Osteocyte (in vitro differentiated cells): Measurements from ENCODE around the gene SLC13A1. TPM values are rescaled to one million over a fixed set of nuclear protein-coding genes. Genes with fewer than 3 reads are reported as not detected.

Source experiments
- DNase-seq: peaks from one replicate; pipeline ENCODE4 v3.0.0; 2021; ENCODE audit warnings: mixed read lengths; ENCODE audit not compliant: unreplicated experiment; ENCODE audit errors: extremely low spot score
- H3K27ac Mint-ChIP-seq: one replicate; pipeline ENCODE4 v1.8.0; 2021; ENCODE audit warnings: mild to moderate bottlenecking, mixed read lengths; ENCODE audit not compliant: unreplicated experiment
- H3K27me3 Mint-ChIP-seq: one replicate; pipeline ENCODE4 v1.8.0; 2021; ENCODE audit warnings: mixed read lengths; ENCODE audit not compliant: unreplicated experiment
- H3K36me3 Mint-ChIP-seq: one replicate; pipeline ENCODE4 v1.8.0; 2021; ENCODE audit warnings: mixed read lengths; ENCODE audit not compliant: unreplicated experiment
- H3K4me1 Mint-ChIP-seq: one replicate; pipeline ENCODE4 v1.8.0; 2021; ENCODE audit warnings: mixed read lengths; ENCODE audit not compliant: unreplicated experiment
- H3K4me3 Mint-ChIP-seq: one replicate; pipeline ENCODE4 v1.8.0; 2021; ENCODE audit warnings: mild to moderate bottlenecking, moderate library complexity, mixed read lengths; ENCODE audit not compliant: unreplicated experiment
- H3K9me3 Mint-ChIP-seq: one replicate; pipeline ENCODE4 v1.8.0; 2021; ENCODE audit warnings: mixed read lengths; ENCODE audit not compliant: unreplicated experiment
- total RNA-seq: library from RNA; stranded (reverse); gene quantifications from 2 replicates; pipeline ENCODE4 v1.2.1, GENCODE V29; 2021
- TF ChIP-seq, protein P1 (sequence below): fragments of 200-600 bp; sonication (generic); IDR thresholded peaks from 2 replicates; pipeline ENCODE4 v1.5.0; 2021; ENCODE audit warnings: antibody characterized with exemption, mild to moderate bottlenecking, moderate library complexity

Gene SLC13A1
- total RNA-seq, 1 donor from 2014 or later: not detected

DNA sequence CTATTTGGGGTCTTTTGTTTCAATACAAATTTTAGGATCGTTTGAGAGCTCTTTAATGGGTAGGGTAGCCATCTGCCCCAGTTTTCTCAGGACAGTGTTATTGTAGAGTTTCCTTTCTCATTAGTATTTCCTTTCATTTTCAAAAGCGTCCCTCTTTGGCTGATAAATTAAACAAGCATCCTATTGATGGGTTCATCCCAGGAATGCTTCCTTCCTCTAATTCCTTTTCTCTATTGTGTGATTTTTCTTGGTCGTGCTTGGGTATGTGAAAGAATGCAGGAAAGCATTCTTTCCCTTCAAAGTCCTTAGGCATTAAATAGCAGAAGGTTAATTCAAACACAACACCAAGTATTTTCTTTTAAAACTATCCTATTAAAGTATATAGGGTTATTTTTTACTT is 14.0 kb downstream of the SLC13A1 start:
- TF ChIP-seq, protein P1, sequence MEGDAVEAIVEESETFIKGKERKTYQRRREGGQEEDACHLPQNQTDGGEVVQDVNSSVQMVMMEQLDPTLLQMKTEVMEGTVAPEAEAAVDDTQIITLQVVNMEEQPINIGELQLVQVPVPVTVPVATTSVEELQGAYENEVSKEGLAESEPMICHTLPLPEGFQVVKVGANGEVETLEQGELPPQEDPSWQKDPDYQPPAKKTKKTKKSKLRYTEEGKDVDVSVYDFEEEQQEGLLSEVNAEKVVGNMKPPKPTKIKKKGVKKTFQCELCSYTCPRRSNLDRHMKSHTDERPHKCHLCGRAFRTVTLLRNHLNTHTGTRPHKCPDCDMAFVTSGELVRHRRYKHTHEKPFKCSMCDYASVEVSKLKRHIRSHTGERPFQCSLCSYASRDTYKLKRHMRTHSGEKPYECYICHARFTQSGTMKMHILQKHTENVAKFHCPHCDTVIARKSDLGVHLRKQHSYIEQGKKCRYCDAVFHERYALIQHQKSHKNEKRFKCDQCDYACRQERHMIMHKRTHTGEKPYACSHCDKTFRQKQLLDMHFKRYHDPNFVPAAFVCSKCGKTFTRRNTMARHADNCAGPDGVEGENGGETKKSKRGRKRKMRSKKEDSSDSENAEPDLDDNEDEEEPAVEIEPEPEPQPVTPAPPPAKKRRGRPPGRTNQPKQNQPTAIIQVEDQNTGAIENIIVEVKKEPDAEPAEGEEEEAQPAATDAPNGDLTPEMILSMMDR: no peak
- Mint-ChIP-seq H3K4me3 (no peak overlapping the region), H3K4me1 (peaks cover under 1% of the 10 kb centered on the region), H3K36me3 (no peaks in the 10 kb centered on the region), H3K9me3 (peaks cover 22% of the 10 kb centered on the region), H3K27me3 (no peaks in the 10 kb centered on the region), H3K27ac (no peak overlapping the region)
- no peak for DNase-seq

DNA sequence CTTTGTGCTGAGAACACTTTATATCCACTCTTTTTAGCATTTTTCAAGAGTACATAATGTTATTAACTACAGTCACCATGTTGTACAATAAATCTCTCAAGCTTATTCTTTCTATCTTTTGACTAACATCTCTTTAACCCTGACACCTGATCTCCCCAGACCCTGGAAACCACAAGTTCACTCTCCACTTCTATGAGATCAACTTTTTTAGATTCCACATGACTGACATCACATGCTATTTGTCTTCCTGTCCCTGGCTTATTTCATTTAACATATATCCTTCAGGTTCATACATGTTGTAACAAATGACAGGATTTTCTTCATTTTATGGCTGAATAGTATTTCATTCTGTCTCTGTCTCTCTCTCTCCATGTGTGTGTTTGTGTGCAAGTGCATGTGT is 15.5 kb downstream of the SLC13A1 start:
- H3K27ac Mint-ChIP-seq: no peak overlapping the region

DNA sequence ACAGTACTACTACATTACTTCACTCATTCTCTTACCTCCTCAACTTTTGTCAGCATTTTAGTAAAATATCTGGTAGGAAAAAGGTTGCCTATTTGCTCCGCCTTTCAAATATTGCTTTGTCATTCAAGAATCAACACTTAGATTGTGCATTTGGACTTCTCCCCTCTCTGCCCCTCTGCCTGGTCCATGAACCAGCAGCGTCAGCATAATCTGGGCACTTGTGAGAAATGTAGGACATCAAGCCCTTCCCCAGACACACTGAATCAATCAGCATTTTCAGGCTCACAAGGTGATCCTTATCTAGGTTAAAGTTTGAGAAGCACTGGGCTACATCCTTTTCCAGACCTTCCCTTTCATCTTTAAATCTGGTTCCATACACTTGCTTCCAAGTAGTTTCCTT is 16.3 kb downstream of the SLC13A1 start:
- no peaks in the 10 kb centered on the region for H3K27me3 Mint-ChIP-seq
- DNase-seq: no peak
- no peaks in the 10 kb centered on the region for H3K36me3 Mint-ChIP-seq
- TF ChIP-seq, protein P1: no peak
- H3K4me1 Mint-ChIP-seq: no peaks in the 10 kb centered on the region
- no peak overlapping the region for H3K4me3 Mint-ChIP-seq
- H3K9me3 Mint-ChIP-seq: peaks cover 22% of the 10 kb centered on the region
- no peak overlapping the region for H3K27ac Mint-ChIP-seq

More for the DNA sequence above, 15.5 kb downstream of the SLC13A1 start:
- Mint-ChIP-seq H3K4me1 (no peaks in the 10 kb centered on the region), H3K36me3 (no peaks in the 10 kb centered on the region), H3K9me3 (peaks cover 22% of the 10 kb centered on the region), H3K27me3 (no peaks in the 10 kb centered on the region), H3K4me3 (no peak overlapping the region)
- TF ChIP-seq, protein P1: no peak
- no peak for DNase-seq

DNA sequence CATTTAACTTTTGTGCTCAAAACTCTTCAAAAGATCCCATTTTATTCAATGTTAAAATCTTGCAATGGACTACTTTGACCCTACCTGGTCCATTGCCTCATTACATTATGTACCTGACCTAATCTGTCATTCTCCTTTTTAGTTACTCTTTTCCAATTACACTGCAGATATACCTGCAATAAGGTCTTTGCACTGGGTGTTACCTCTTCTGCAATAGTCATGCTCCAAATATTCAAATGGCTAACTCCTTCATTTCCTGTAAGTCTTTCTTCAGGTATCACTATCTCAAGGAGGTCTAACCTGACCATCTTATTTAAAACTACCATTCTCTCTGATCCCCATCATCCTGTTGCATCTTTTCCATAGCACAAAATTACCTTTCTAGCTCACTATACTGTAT is 22.3 kb downstream of the SLC13A1 start:
- Mint-ChIP-seq H3K4me1 (no peaks in the 10 kb centered on the region), H3K27ac (no peak overlapping the region), H3K4me3 (no peak overlapping the region), H3K36me3 (no peaks in the 10 kb centered on the region), H3K27me3 (no peaks in the 10 kb centered on the region), H3K9me3 (no peaks in the 10 kb centered on the region)
- TF ChIP-seq, protein P1: no peak
- no peak for DNase-seq

DNA sequence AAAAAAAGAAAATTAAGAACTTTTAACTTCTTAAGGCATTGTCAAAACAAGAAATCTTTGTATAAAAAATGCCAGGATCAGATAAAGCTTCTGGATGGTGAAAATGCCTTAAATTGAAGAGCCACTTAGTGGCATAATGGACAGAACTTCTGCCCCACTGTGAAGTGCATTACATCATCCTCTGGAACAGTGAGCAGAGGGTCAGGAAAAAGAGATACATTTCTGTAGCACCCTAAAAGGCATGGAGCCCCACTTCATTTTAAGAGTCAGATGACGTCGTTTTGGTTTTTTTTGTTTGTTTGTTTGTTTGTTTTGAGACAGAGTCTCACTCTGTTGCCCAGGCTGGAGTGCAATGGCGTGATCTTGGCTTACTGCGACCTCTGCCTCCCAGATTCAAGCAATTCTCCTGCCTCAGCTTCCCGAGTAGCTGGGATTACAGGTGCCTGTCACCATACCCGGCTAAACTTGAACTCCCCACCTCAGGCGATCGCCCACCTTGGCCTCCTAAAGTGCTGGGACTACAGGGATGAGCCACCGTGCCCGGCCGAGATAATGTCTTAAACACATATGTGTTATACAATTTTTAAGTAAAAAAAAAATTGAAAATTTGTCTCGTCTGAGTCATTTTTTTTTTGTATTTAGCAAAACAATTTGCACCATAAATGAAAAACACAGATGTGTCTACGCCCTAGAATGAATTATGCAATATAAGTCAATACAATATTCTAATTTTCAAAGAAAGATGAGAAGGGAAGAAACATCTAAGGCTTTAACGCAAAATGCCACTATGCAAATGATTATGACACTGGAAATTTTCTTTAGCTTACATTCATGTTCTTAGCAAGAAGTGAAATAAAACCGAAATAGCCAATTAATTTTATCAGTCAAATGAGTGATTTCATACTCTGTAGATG is 29.2 kb downstream of the SLC13A1 start:
- Mint-ChIP-seq H3K4me1 (no peaks in the 10 kb centered on the region), H3K9me3 (no peaks in the 10 kb centered on the region), H3K27ac (no peak overlapping the region), H3K4me3 (no peak overlapping the region), H3K27me3 (no peaks in the 10 kb centered on the region), H3K36me3 (no peaks in the 10 kb centered on the region)
- TF ChIP-seq, protein P1: no peak
- no peak for DNase-seq
